ENCODE data around the gene PNPLA4. TPM values are rescaled to one million over a fixed set of nuclear protein-coding genes. Genes with fewer than 3 reads are reported as not detected.

The PNPLA4 gene
- total and polyA plus RNA-seq, 4 donors = 11.1 to 22.8 (median 13.4) TPM

Small RNAs within 50 kb of the gene (small RNA-seq; reads per million reads assigned to genes)
- gene AC005296.1 (ENCODE audit: low replicate concordance) = not detected

Other genes starting within 250 kb of the PNPLA4 start
- not detected for gene VCX, start 84.2 kb downstream of the PNPLA4 start, total RNA-seq
- not detected for gene VCX, start 84.2 kb downstream of the PNPLA4 start, polyA plus RNA-seq
- not detected for gene VCX2, start 243.9 kb upstream of the PNPLA4 start, total RNA-seq
- gene VCX2, start 243.9 kb upstream of the PNPLA4 start, polyA plus RNA-seq = not detected